AG20443 (cell line): ENCODE data around the gene MAN2A2.

ENCODE experiments used
- DNase-seq: peaks from one replicate; pipeline ENCODE4 v3.0.0; 2012; ENCODE audit warnings: low spot score, mixed read lengths

Gene MAN2A2

DNA sequence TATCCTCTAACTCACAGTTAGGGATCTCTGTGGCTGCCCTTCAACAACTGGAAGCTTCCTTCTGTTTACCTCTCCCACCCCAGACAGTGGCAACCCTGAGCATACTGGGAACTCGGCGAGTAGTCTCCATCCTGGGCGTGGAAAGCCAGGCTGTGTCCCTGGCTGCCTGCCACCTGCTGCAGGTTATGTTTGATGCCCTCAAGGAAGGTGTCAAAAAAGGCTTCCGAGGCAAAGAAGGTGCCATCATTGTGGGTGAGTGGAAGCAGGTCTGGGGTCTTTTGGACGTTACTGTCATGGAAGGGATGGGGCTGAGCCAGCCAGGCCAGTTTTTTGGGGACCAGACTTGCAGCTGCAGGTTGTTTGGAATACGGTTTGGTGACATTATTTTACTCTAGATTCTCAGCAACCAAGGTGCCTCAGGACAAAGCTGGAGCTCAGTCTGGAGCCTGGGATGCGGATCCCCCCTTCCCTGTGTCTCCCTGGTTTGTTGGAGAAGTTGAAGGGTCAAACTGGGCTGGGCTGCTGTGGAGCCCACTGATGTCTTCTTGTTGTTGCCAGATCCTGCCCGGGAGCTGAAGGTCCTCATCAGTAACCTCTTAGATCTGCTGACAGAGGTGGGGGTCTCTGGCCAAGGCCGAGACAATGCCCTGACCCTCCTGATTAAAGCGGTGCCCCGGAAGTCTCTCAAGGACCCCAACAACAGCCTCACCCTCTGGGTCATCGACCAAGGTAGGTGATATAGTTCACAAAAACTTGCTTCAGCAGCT is 39.4 kb downstream of the MAN2A2 start:
- DNase-seq: no peak

DNA sequence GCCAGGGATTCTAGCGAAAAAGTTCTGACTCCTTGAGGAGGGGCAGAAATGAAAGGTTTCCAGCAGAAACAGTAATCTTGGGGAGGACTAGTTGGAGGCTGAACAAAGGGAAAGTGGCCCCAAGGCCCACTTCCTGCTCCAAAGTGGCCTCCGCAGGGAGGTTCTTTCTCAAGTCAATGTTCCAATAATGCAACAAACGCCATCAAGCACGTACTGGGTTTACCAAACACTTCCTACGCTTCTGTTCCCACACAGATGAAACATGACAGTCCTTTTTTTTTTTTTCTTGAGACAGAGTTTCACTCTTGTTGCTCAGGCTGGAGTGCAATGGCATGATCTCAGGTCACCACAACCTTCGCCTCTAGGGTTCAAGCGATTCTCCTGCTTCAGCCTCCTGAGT is 42.0 kb downstream of the MAN2A2 start:
- DNase-seq: no peak

DNA sequence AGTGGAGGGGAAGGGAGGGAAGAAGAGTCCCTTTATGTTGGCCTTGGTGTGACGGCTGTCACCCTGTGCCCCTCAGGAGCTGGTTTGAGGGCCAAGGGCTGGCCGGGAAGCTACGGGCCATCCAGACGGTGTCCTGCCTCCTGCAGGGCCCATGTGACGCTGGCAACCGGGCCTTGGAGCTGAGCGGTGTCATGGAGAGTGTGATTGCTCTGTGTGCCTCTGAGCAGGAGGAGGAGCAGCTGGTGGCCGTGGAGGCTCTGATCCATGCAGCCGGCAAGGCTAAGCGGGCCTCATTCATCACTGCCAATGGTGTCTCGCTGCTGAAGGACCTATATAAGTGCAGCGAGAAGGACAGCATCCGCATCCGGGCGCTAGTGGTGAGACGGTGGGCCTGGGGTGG is 43.4 kb downstream of the MAN2A2 start:
- no peak for DNase-seq

DNA sequence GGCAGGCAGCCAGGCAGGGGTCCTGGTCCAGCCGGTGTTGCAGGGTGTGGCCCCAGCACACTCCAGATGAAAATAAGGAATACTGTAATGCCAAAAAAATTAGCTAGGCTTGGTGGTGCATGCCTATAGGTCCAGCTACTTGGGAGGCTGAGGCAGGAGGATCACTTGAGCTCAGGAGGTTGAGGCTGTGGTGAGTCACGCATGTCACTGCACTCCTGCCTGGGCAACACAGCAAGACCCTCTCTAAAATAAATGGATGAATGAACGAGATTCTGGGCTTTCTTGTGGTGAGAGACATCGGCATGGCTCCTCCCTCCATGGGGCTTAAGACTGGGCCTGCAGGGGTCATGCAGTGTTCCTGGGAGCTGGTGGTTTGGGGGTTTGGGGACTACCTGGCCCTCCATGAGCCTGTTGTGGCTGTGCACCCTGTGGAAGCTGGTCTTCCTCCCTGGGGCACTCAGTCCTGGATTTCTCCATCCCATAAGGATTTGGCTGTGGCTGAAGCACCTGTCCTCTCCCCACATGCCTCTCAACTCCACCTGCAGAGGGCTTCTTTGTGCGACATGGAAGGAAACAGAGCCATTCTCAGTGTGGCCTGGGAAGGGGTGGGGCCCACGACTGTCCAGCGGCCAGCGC is 44.0 kb downstream of the MAN2A2 start:
- no peak for DNase-seq

DNA sequence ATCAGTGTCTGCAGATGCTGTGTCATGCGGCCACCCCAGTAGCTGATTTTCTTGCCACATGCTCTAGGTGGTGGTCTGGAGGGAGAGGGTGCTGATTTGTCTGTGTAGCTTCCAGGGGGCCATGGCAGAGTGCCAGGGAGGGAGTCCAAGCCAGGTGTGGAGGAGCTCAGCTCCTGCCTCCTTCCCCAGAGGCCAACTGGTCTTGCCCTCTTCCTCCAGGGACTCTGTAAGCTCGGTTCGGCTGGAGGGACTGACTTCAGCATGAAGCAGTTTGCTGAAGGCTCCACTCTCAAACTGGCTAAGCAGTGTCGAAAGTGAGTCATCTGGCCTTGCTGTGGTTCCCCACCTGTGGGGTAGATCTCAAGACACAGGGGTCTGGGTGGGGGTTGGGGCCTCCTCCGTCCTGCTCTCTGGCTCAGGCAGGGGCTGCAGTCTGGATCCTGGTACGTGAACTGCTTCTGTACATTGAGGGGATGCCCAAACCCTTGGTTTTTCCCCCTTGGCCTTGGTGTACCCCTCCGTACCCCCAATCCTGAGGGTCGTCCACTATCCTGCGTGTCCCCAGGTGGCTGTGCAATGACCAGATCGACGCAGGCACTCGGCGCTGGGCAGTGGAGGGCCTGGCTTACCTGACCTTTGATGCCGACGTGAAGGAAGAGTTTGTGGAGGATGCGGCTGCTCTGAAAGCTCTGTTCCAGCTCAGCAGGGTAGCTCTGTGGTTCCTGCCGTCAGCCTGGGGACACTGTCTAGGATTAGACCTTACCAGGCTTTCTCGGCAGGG is 44.7 kb downstream of the MAN2A2 start:
- no peak for DNase-seq

DNA sequence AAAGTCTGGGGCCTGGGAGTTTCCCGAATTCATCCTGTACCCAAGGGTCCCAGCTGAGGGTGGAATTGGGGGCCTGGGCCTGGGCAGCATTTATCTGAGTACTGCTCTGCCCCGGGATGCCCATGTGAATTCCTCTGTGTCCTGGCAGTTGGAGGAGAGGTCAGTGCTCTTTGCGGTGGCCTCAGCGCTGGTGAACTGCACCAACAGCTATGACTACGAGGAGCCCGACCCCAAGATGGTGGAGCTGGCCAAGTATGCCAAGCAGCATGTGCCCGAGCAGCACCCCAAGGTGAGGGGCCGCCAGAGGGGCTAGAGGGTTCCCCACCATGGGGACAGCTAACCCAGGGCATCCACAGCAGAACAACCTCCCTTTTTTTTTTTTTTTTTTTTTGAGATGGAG is 45.4 kb downstream of the MAN2A2 start:
- no peak for DNase-seq

DNA sequence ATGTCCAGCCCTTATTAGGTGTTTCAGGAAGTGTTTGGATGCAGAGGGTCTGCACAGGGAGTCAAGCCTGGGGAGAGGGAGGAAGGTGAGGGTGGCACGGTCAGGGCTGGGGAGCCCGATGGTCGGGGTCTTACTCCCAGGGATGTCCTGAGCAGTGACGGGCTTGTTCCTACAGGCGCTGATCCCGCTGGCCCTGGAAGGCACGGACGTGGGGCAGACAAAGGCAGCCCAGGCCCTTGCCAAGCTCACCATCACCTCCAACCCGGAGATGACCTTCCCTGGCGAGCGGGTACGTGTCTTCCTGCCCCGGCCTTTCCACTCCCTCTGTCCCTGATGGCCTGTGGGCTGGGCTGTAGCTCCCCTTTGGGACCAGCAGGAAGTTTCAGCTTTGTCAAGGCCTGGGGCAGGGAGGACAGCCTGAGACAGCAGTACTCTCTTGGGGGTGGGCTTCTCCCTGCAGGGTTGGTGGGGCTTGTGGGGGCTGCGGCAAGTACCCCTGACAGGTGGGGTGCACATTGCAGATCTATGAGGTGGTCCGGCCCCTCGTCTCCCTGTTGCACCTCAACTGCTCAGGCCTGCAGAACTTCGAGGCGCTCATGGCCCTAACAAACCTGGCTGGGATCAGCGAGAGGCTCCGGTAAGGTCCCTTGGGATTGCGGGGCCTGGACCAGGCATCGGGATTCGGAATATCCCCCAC is 47.0 kb downstream of the MAN2A2 start:
- no peak for DNase-seq

DNA sequence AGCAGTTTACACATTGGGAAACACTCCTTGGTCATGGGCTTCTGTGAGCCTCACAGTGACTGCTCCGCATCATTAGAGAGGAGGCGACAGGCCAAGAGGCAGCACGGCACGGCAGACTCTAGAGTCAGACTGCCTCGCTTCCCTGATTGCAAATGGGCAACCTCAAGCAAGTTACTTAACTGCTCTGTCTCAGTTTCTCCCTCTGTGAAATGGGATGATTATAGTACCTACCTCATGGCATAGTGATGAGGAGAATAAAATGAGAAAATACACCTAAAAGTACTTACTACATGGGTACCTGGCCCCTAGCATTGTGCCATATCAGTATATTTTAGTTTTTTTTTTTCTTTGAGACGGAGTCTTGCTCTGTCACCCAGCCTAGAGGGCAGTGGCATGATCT is 47.6 kb downstream of the MAN2A2 start:
- DNase-seq: no peak

DNA sequence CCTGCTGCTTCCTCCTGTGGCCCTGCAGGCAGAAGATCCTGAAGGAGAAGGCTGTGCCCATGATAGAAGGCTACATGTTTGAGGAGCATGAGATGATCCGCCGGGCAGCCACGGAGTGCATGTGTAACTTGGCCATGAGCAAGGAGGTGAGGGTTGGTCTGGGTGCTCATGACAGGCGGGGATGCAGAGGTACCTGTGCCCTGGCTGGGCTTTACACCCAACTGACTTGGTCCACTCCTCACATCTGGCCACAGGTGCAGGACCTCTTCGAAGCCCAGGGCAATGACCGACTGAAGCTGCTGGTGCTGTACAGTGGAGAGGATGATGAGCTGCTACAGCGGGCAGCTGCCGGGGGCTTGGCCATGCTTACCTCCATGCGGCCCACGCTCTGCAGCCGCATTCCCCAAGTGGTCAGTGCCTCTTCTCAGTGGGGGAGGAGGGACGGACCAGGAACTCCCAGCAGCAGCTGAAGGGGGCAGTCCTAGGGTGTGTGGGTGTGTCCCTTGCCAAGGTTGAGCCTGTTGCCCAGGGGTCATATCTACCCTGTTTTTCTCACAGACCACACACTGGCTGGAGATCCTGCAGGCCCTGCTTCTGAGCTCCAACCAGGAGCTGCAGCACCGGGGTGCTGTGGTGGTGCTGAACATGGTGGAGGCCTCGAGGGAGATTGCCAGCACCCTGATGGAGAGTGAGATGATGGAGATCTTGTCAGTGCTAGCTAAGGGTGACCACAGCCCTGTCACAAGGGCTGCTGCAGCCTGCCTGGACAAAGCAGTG is 50.0 kb downstream of the MAN2A2 start:
- no peak for DNase-seq

DNA sequence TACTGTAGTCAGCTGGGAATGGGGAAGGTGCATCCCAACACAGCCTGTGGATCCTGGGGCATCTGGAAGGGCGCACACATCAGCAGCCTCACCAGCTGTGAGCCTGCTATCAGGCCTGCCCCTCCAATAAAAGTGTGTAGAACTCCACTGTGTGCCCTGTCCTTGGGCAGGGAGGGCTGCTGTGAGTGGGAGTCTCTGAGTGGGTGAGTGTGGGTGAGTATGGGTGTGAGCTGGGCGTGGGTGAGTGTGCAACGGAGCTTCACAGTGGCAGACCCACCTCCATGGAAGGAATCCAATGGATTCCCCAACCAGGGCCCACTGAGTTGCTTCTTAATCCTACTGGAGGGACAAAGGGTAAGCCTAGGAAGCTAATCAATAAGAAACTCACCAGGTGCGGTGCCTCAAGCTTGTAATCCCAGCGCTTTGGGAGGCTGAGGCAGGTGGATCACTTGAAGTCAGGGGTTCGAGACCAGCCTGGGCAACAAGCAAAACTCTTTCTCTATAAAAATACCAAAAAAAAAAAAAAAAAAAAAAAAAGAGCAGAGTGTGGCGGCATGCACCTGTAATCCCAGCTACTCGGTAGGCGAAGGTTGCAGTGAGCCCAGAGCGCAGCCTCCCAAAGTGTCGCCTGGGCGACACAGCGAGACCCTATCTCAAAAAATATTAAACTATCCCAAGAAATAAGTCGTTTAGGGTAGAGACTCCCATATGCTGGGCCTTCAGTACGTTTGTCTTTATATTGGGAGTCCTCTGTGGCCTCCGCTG is 51.0 kb downstream of the MAN2A2 start:
- DNase-seq: no peak

DNA sequence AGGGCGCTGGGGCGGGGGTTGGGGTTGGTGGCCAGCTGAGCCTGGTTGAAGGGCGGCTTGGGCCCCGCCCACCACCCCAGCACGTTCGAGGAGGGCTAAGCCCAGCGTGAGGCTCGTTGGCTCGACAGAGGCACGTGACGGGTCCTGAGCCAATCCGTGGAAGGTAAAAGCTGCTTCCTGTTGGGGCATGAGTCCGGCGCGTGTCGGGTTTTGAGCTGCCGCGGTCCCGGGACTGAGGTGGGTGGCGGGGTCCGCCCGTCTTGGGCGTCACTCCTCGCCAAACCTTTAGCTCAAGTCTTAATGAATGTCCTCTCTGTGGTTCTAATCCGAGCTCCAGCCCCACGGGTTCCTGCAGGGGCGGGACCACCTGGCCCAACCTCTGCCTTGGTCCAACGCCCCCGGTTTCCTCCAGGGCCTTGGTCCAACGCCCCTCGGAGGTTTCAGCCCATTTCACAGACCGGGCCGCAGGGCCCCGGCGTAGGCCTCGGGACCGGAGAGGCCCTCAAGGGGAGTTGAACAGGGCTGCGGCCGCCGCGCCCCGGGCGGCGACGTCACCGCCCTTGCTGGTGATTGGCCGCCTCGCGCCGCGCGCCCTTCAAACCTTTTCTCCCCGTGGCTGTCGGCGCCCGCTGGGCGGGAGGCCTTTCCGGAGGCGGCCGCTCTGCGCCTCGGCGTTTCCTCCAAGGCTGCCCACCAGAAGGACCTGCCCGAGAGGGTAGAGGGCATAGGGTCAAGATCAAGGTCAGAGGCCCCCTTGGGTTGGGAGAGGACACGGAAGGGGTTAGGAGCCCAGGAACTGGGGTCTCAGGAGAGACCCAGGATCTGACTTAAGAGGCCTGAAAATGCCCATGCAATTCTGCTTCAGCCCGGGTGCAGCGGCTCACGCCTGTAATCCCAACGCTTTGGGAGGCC is 51.9 kb downstream of the MAN2A2 start, which contains the start of gene RCCD1:
Gene RCCD1 (plus strand): TSS at position 173 of the 912 bp plus-strand sequence. CDS start 1,851 bp downstream, outside the sequence.
- DNase-seq: peak; percentile 99

DNA sequence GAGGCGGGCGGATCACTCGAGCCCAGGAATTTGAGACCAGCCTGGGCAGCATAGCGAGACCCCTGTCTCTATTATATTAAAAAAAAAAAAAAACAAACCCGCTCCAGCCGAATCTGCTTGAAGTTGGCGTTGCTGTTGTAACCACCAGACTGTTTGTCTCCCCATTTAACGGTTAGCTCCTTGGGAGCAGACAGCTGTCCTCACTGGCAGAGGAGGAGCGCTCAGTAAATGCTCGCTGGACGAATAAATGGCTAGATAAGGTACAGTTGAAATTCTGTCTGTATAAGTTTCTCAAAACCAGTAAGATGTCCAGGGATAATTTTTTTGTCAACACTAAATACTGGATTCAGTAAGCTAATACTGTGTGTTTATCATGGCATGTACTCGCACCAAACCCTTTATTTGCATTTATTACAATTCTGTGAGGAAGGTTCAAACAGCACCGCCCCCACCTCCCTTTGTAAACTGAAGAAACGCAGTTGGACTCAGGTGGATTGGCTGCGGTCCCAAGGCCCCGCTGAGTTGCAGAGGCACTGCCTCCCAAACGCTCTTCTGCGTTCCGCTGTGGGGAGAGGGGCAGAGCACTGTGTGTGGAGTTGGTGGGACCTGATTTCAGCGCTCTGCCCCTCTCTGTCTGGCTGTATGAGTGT is 52.6 kb downstream of the MAN2A2 start:
- DNase-seq: no peak

DNA sequence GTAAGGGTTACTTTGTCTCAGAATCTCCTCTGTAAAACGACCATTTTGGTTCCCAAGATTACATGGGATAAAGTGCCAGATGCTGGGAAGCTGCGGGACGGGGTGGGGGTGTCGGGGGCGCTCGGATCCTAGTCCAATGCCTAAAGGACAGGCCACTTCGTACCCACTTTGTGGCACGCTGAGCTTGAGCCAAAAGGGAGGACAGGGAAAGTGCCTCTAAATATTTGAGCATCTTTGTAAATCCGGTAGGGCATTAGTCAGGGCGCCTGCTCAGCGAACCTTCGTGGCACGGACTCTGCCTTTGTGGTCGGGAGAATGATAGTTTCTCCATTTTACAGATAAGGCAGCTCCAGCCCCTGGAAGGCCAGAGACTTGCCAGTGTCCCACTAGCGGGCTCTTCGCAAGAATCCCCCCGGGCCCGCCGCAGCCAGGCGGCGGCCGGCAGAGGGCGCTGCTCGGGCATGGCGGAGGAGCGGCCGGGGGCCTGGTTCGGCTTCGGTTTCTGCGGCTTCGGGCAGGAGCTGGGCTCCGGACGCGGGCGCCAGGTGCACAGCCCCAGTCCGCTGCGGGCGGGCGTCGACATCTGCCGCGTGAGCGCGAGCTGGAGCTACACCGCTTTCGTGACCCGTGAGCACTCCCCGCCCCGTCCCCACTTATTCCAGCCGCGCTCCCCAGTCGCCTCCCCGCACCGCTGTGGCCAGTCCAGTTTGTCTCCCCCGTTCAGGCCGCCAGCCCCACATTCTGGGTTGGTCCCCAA is 53.4 kb downstream of the MAN2A2 start:
- DNase-seq: peak; percentile 93

DNA sequence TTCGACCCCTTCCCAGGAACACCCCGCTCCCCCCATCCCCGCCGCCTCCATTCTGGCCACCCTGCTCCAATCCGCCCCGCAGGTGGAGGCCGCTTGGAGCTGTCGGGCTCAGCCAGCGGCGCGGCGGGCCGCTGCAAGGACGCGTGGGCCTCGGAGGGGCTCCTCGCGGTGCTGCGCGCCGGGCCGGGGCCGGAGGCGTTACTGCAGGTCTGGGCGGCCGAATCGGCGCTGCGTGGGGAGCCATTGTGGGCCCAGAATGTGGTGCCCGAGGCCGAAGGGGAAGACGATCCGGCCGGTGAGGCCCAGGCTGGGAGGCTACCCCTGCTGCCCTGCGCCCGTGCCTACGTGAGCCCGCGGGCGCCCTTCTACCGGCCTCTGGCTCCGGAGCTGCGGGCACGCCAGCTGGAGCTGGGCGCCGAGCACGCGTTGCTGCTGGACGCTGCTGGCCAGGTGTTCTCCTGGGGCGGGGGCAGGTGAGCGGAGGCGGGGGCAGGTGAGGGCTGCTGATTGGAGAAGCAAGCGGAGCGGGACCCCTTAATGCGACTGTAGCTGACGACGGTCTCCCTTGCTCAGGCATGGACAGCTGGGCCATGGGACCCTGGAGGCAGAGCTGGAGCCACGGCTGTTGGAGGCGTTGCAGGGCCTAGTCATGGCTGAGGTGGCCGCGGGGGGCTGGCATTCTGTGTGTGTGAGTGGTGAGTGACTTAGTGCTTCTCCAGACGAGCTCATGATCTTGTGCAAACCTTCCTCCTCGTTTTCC is 54.1 kb downstream of the MAN2A2 start:
- peak; percentile 56 for DNase-seq

DNA sequence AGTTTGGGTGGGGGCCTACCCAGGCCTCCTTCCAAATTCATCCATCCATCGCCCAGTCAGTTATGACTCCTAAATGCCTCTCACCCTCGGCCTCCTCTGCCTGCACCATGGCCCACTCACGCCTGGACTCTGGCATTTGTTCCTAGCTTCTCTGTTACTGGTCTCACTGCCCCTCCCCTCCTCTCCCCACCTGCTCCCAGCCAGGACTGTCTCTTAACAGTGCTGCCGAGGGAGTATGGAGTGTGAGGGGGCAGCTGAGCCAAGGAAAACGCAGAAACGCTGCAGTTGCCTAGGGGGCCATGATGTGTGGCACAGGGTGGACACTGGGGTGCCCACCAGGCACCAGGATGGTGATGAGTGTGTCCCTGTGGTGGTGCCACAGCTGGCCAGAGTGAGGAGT is 54.7 kb downstream of the MAN2A2 start:
- no peak for DNase-seq

DNA sequence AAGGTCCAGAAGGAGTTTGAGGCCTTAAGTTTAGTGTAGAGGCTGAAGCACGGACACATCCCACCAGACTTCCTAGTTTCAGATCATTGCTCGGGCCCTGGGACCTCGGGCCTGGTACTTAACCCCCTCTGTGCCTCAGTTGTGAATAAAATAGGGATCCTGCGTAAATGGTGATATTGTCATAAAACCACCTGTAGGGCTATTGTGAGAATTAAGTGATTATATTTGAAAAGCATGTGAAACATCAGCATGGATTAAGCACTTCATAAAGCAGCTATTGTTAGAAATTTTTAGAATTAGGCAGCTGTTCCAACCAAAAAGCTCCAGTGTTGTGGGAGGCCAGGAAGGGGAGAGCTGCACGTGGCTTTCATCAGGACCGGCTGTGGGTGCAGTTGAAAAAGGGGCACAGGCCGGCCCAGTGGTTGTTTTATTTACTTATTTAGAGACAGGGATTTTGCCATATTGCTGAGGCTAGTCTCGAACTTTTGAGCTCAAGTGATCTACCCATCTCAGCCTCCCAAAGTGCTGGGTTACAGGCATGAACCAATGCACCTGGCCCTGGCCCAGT is 56.0 kb downstream of the MAN2A2 start:
- DNase-seq: no peak

DNA sequence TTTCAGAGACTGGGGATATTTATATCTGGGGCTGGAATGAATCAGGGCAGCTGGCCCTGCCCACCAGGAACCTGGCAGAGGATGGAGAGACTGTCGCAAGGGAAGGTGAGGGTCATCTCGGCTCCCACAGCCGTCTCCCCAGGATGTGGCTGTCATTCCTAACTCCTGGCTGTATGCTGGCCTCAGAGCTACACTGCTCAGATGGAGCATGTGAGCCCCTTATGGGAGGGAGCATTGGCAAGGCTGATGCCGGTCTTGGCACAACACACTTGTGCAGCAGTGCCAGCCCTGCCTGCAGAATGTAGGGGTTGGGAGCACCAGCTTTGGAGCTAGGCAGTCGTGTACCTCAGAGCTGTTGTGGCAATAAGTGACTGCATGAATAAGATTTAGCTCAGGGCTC is 56.8 kb downstream of the MAN2A2 start:
- DNase-seq: peak; percentile 63
